Fibroblast of pulmonary artery (primary cell): Measurements from ENCODE around the gene TMTC3.

Experiments used
- DNase-seq: peaks from one replicate; pipeline ENCODE4 v3.0.0-alpha.2; 2010; ENCODE audit warnings: low read depth
- H3K4me3 ChIP-seq: replicated peaks from 2 replicates; pipeline ENCODE4 v1.5.1; 2011; ENCODE audit warnings: low read depth, mild to moderate bottlenecking, control low read depth, low read length, moderate library complexity
- TF ChIP-seq, protein P1 (sequence below): IDR thresholded peaks from 2 replicates; pipeline ENCODE4 v1.5.1; 2011; ENCODE audit warnings: mild to moderate bottlenecking, control low read depth, low read length, inconsistent platforms; ENCODE audit errors: missing control alignments

The TMTC3 gene

DNA sequence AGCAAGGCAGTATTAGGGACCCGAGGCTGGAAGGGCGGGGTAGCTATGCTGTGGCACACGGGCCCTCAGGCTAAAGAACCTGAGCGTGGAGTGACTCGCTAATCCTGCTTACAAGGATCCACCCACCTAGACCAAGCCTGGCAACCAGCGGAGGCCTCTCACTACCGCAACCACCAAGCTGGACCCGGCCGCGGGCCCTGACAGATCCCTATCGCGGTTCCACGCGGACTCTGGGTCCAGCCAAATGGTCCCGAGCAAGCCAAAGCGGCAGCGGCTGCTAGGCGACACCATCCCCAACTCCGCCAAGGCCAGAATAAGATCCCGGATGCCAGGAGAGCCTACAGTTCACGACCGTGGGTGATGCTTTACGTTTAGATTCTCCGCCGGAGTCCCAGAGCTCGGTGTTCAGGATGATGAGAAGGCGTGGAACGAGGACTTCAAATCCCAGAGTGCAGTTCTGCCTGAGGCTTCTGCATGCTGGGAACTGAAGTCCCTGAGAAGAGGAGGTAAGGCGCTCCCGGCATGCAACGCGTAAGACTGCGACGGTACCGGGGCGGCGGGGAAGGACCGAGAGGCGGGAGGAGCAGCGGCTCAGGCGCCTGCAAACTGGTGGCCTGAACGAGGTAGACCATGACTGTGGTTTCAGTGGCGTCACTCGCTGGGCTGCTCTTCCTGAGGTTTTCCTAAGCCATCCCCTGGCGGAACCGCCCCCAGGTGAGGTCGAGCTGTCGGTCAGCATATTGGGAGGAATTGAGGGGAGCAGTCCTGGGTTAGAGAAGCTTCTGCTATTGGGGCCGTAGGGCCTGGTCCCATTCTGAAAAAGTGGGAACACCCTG, at the start of gene TMTC3, which contains the start of gene CEP290:
TSS of gene TMTC3 (plus strand) at position 534 of the 836 bp plus-strand sequence. CDS start 6,009 bp downstream, outside the sequence.
TSS of gene CEP290 (minus strand) at position 315 of the 836 bp plus-strand sequence. CDS start 781 bp downstream, outside the sequence.
- TF ChIP-seq, protein P1, sequence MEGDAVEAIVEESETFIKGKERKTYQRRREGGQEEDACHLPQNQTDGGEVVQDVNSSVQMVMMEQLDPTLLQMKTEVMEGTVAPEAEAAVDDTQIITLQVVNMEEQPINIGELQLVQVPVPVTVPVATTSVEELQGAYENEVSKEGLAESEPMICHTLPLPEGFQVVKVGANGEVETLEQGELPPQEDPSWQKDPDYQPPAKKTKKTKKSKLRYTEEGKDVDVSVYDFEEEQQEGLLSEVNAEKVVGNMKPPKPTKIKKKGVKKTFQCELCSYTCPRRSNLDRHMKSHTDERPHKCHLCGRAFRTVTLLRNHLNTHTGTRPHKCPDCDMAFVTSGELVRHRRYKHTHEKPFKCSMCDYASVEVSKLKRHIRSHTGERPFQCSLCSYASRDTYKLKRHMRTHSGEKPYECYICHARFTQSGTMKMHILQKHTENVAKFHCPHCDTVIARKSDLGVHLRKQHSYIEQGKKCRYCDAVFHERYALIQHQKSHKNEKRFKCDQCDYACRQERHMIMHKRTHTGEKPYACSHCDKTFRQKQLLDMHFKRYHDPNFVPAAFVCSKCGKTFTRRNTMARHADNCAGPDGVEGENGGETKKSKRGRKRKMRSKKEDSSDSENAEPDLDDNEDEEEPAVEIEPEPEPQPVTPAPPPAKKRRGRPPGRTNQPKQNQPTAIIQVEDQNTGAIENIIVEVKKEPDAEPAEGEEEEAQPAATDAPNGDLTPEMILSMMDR = no peak
- peak; percentile 100 for DNase-seq
- peak within 1 kb of the TSS; percentile 83 for H3K4me3 ChIP-seq

DNA sequence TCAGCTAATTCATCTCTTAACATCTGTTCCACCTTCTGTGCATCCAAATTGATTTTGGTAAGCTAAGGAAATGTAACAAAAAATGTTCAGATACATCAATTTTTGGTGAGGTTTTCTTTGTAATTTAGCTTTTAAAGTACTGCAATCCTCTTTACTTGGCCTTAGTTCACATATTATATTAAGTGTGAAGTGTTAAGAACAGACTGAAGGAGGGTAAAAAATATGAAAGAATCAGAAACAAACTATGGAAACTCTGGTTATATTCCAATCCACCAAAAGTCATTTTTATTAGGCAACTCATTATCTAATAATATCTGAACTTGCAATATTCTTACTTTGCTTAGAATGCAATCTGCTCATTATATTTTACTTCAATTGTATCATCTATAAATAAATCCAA, 49.3 kb upstream of the TMTC3 start:
- TF ChIP-seq, protein P1 = no peak
- no peak overlapping the region for H3K4me3 ChIP-seq
- no peak for DNase-seq

DNA sequence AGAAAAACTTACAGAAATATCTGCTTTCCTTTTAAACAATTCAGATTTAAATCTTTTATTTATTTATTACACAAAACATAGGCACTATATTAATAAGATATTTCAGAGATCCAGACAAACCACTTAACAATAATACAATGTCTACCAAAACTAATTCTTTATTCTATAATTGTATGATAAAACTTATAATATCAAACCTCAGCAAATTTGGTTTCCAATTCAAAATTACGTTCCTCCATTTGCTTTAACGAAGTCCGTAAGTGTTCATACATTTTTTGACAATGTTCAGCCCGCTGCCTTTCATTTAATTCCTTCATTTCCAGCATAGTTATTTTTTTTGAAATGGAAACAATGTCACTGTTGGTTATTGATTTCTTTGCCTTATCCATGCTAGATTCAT, 48.5 kb upstream of the TMTC3 start:
- H3K4me3 ChIP-seq = no peak overlapping the region
- DNase-seq = no peak
- TF ChIP-seq, protein P1 = no peak

DNA sequence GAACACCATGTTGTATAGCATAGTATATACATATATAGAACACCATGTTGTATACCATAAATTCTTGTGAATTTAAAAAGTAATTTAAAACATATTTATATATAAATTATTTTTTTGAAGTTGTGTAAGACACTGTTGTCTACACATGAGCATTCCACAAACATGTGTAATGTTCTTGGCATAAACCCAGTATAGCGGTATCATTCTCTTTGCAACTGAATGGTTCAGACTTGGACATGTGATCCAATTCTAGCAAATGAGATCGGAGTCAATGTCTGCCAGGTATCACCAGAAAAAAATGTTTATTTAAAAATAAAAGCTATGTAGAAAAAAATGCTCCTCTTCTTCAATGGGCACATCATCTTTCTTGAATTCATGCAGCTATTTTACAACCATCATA, 34.1 kb upstream of the TMTC3 start:
- TF ChIP-seq, protein P1 = no peak
- peak; percentile 46 for DNase-seq

DNA sequence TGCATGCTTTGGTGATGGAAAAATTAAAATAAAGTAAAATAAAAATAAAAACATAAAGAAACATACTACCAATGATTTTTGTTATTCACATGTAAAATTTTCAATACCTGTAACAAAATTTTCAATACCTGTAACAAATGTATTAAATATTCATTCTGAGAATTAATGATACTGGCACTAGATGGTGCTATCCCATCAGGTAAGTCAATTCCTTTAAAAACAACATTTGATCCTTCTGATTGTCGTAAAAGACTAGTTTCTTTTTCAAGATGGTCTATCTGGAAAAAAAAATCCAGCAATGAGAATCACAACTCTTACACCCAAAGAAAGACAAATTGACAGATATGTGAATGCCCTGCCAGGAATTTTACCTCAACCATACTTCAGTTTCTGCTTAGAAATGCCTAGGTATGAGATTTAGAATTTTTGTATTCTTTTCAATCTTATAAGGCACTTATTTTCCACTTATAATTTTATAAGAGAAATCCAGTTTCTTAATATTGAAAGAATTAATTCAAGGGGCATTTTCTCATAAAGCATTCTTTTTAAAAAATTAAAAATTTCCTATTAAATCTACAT, 30.9 kb upstream of the TMTC3 start:
- TF ChIP-seq, protein P1 = peak; percentile 42
- DNase-seq = peak; percentile 74
- peak overlapping the region; percentile 8 for H3K4me3 ChIP-seq

More for the DNA sequence above, 34.1 kb upstream of the TMTC3 start:
- H3K4me3 ChIP-seq = no peak overlapping the region

DNA sequence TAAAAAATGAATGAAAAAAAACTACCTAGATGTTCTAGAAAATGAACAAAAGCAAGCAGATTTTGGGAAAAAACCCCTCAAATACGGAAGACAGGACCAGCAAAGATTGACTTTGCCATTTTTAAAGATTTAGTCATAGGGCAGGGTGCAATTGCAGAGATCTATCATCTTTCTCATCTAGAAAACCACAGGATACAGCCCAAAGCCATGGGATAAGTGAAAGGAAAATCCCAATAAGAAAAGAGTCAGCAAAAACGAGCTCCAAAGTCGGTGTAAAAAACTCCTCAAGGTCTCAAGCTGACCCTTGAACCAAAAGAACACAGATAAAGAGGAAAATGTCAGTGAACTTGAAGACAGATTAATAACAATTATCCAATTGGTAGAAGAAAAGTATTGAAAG, 28.2 kb upstream of the TMTC3 start:
- no peak overlapping the region for H3K4me3 ChIP-seq
- TF ChIP-seq, protein P1 = no peak
- peak; percentile 8 for DNase-seq
